Karpas-422 (cell line): ENCODE data around the gene LGALS7. TPM values are rescaled to one million over a fixed set of nuclear protein-coding genes. Genes with fewer than 3 reads are reported as not detected.

Source experiments
- DNase-seq: peaks from one replicate; pipeline ENCODE4 v3.0.0-alpha.2; 2015
- H2AFZ ChIP-seq: fragments of 200-600 bp; sonication (generic); 2 replicates; pipeline ENCODE4 v1.6.1; 2014; ENCODE audit warnings: antibody characterized with exemption, low read length, mixed read lengths
- H3K27ac ChIP-seq: fragments of 200-600 bp; sonication (generic); 2 replicates; pipeline ENCODE4 v1.5.1; 2014; ENCODE audit warnings: mild to moderate bottlenecking, low read length, moderate library complexity
- H3K27me3 ChIP-seq: fragments of 200-600 bp; sonication (generic); 2 replicates; pipeline ENCODE4 v1.6.1; 2014; ENCODE audit warnings: low read length, mixed read lengths
- H3K36me3 ChIP-seq: fragments of 200-600 bp; sonication (generic); 2 replicates; pipeline ENCODE4 v1.6.1; 2014; ENCODE audit warnings: low read length, mixed read lengths; ENCODE audit not compliant: insufficient read depth
- H3K4me1 ChIP-seq: fragments of 200-600 bp; sonication (generic); 2 replicates; pipeline ENCODE4 v1.6.1; 2014; ENCODE audit warnings: mild to moderate bottlenecking, low read length, mixed read lengths
- H3K4me2 ChIP-seq: fragments of 200-600 bp; sonication (generic); 2 replicates; pipeline ENCODE4 v1.6.1; 2014; ENCODE audit warnings: low read length, low read depth, mild to moderate bottlenecking; ENCODE audit not compliant: poor library complexity, severe bottlenecking
- H3K4me3 ChIP-seq: fragments of 200-600 bp; sonication (generic); 2 replicates; pipeline ENCODE4 v1.5.1; 2014; ENCODE audit warnings: mild to moderate bottlenecking, antibody characterized with exemption, low read length, mixed read lengths
- H3K79me2 ChIP-seq: fragments of 200-600 bp; sonication (generic); 2 replicates; pipeline ENCODE4 v1.6.1; 2014; ENCODE audit warnings: mild to moderate bottlenecking, low read length, mixed read lengths
- H3K9ac ChIP-seq: fragments of 200-600 bp; sonication (generic); 2 replicates; pipeline ENCODE4 v1.6.0; 2014; ENCODE audit warnings: low read length
- H3K9me2 ChIP-seq: fragments of 200-600 bp; sonication (generic), shearing (Covaris generic); replicated peaks from 2 replicates; pipeline ENCODE4 v1.6.0; 2014; ENCODE audit warnings: mild to moderate bottlenecking, low read length, moderate library complexity; ENCODE audit not compliant: insufficient read depth
- H3K9me3 ChIP-seq: fragments of 300-700, 200-600 bp; sonication (generic); 2 replicates; pipeline ENCODE4 v1.6.1; 2014; ENCODE audit warnings: low read length, mixed read lengths
- H4K20me1 ChIP-seq: fragments of 200-600 bp; sonication (generic); 2 replicates; pipeline ENCODE4 v1.6.1; 2014; ENCODE audit warnings: mild to moderate bottlenecking, antibody characterized with exemption, low read length, low read depth; ENCODE audit not compliant: insufficient read depth
- total RNA-seq: library from RNA; depleted of rRNA; stranded (reverse); fragments of >200 nt; shearing (Covaris generic); gene quantifications from 2 replicates; pipeline ENCODE4 v1.2.3, GENCODE V29; 2014; ENCODE audit warnings: low replicate concordance

The LGALS7 gene
- total RNA-seq, 1 experiment from 2014 or later: not detected

DNA sequence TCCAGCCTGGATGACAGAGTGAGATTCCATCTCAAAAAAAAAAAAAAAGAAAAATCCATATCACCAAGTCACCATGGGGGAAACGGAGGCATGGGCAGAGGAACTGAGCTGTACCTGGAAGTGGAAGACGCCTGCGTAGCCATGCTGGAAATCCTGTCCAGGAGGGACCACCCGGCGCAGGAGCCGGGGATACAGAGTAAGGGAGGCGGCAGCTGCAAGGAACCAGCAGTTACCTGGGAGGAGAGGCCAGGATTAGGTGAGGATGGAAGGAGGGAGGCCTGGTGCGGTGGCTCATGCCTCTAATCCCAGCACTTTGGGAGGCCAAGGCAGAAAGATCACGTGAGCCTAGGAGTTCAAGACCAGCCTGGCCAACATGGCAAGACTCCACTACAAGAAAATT is 31.0 kb downstream of the LGALS7 start:
- Histone ChIP-seq H3K27ac (no peak overlapping the region), H3K27me3 (no peaks in the 10 kb centered on the region), H4K20me1 (no peaks in the 10 kb centered on the region), H3K9me2 (no peaks in the 10 kb centered on the region), H3K4me2 (no peak overlapping the region), H2AFZ (no peak overlapping the region), H3K4me1 (no peaks in the 10 kb centered on the region), H3K79me2 (no peaks in the 10 kb centered on the region), H3K36me3 (no peaks in the 10 kb centered on the region), H3K4me3 (no peak overlapping the region), H3K9ac (no peak overlapping the region), H3K9me3 (no peaks in the 10 kb centered on the region)
- no peak for DNase-seq

DNA sequence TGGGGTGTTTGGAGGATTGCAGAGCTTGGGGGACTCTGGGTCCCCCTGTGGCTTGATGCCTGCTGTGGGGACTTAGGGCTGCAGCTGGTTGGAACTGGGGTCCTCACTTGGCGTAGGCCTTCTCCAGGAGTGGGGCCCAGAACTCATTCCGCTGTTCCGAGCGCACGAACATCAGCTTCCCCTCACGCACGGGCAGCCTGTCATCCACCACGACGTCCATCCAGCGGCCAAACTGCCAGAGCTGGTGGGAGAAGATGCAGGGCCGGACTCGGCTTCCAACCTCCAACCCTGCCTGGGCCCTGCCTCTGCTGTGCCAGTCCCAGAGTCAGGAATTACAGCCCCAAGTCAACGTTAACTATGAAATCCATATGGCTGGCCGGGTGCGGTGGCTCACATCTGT is 31.6 kb downstream of the LGALS7 start:
- Histone ChIP-seq H4K20me1 (no peaks in the 10 kb centered on the region), H3K4me2 (no peak overlapping the region), H3K9me3 (no peaks in the 10 kb centered on the region), H3K27me3 (no peaks in the 10 kb centered on the region), H2AFZ (no peak overlapping the region), H3K9me2 (no peaks in the 10 kb centered on the region), H3K4me3 (no peak overlapping the region), H3K9ac (no peak overlapping the region), H3K79me2 (no peaks in the 10 kb centered on the region), H3K36me3 (no peaks in the 10 kb centered on the region), H3K4me1 (no peaks in the 10 kb centered on the region), H3K27ac (no peak overlapping the region)
- DNase-seq: no peak

DNA sequence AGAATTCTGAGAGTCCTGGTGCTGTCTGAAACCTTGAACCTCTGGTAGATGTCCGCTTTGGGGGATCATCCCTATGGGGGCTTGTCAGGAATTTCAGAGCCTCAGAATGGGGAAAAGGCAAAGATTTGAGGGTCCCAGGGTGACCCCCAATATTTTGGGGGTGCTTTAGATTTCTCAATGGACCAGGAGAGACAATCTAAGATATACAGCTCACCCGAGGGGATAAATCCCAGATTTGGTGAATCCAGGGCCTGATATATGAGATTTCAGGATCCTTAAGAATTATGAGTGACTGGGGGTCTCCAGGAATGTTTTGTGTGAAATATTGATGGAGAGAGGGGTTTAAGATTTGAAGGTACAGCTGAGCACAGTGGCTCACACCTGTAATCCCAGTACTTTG is 32.4 kb downstream of the LGALS7 start:
- H3K36me3 ChIP-seq: no peaks in the 10 kb centered on the region
- no peak overlapping the region for H3K27ac ChIP-seq
- H3K4me2 ChIP-seq: no peak overlapping the region
- H3K79me2 ChIP-seq: no peaks in the 10 kb centered on the region
- H4K20me1 ChIP-seq: no peaks in the 10 kb centered on the region
- no peaks in the 10 kb centered on the region for H3K4me1 ChIP-seq
- no peak overlapping the region for H2AFZ ChIP-seq
- no peaks in the 10 kb centered on the region for H3K9me3 ChIP-seq
- no peaks in the 10 kb centered on the region for H3K27me3 ChIP-seq
- no peak for DNase-seq
- no peak overlapping the region for H3K9ac ChIP-seq
- no peaks in the 10 kb centered on the region for H3K9me2 ChIP-seq
- H3K4me3 ChIP-seq: no peak overlapping the region

GRCh38 chr19:38740257-38740592 is 33.1 kb downstream of the LGALS7 start:
- no peak overlapping the region for H3K4me3 ChIP-seq
- no peaks in the 10 kb centered on the region for H3K9me3 ChIP-seq
- H3K4me2 ChIP-seq: no peak overlapping the region
- no peaks in the 10 kb centered on the region for H4K20me1 ChIP-seq
- H3K9ac ChIP-seq: no peak overlapping the region
- H3K27me3 ChIP-seq: no peaks in the 10 kb centered on the region
- H3K79me2 ChIP-seq: no peaks in the 10 kb centered on the region
- H3K9me2 ChIP-seq: no peaks in the 10 kb centered on the region
- no peaks in the 10 kb centered on the region for H3K4me1 ChIP-seq
- H2AFZ ChIP-seq: no peak overlapping the region
- no peaks in the 10 kb centered on the region for H3K36me3 ChIP-seq
- H3K27ac ChIP-seq: no peak overlapping the region
- DNase-seq: no peak

DNA sequence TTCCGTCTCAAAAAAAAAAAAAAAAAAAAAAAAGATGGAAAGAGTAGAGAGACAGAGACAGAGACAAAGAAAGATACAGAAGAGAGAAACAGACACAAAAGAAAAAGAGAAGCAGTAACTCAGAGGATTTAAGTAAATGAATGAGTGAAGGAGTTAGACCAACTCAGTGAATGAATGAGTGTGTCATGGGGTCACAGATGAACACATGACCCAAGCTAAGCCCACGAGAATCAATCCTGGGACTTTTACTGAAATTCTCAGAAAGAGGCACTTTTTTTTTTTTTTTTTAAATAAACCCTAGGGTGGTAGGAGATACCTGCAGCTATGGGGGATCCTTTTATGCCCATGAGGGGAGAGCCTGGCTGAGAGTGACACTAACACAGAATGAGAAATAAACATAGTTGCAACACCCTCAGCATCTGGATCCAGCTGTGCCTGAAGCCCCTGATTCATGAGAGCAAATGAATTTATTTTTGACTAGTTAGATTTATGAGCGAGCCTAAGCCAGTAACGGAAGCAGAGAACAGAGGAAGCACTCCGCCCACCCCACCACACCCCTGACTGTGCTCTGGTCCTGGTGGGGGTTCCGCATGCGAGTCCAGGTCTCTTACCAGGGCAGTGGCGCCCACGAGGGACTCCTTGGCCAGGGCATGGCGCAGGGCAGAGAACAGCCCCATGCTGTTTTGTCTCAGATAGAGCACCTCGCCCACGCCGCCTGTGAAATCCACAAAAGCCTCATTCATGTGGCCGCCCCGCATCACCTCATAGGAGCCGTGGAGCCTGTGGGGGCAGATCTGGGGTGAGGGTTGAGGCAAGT is 33.7 kb downstream of the LGALS7 start:
- no peak for DNase-seq
- H3K4me3 ChIP-seq: no peak overlapping the region
- no peak overlapping the region for H2AFZ ChIP-seq
- H3K36me3 ChIP-seq: no peaks in the 10 kb centered on the region
- H3K4me2 ChIP-seq: no peak overlapping the region
- no peaks in the 10 kb centered on the region for H4K20me1 ChIP-seq
- no peak overlapping the region for H3K9ac ChIP-seq
- no peaks in the 10 kb centered on the region for H3K27me3 ChIP-seq
- no peaks in the 10 kb centered on the region for H3K4me1 ChIP-seq
- H3K27ac ChIP-seq: no peak overlapping the region
- no peaks in the 10 kb centered on the region for H3K79me2 ChIP-seq
- H3K9me3 ChIP-seq: no peaks in the 10 kb centered on the region
- H3K9me2 ChIP-seq: no peaks in the 10 kb centered on the region

GRCh38 chr19:38737921-38738737 is 35.2 kb downstream of the LGALS7 start:
- Histone ChIP-seq H2AFZ (no peak overlapping the region), H3K27ac (no peak overlapping the region), H3K4me2 (no peak overlapping the region), H3K9ac (no peak overlapping the region), H3K4me1 (no peaks in the 10 kb centered on the region; the same call in 1 of the 2 replicates), H3K79me2 (no peaks in the 10 kb centered on the region), H3K9me3 (no peaks in the 10 kb centered on the region), H3K4me3 (no peak overlapping the region), H3K27me3 (no peaks in the 10 kb centered on the region), H3K36me3 (no peaks in the 10 kb centered on the region), H4K20me1 (no peaks in the 10 kb centered on the region), H3K9me2 (no peaks in the 10 kb centered on the region)
- no peak for DNase-seq

GRCh38 chr19:38737281-38737865 is 35.9 kb downstream of the LGALS7 start:
- no peak for DNase-seq
- no peaks in the 10 kb centered on the region; the same call in 1 of the 2 replicates for H3K4me1 ChIP-seq
- no peaks in the 10 kb centered on the region for H3K9me3 ChIP-seq
- no peaks in the 10 kb centered on the region for H3K27me3 ChIP-seq
- H4K20me1 ChIP-seq: no peaks in the 10 kb centered on the region
- H3K79me2 ChIP-seq: no peaks in the 10 kb centered on the region
- H3K4me3 ChIP-seq: 0 out of 2 replicates have a peak overlapping the region, but pooled peaks have one; percentile 5
- H2AFZ ChIP-seq: no peak overlapping the region
- no peak overlapping the region for H3K9ac ChIP-seq
- H3K9me2 ChIP-seq: no peaks in the 10 kb centered on the region
- H3K36me3 ChIP-seq: no peaks in the 10 kb centered on the region
- peak overlapping the region; percentile 20 for H3K4me2 ChIP-seq
- no peak overlapping the region for H3K27ac ChIP-seq
